GM10847 (cell line): Measurements from ENCODE around the gene RPL18.

Experiments
- POLR2A ChIP-seq: IDR thresholded peaks from 2 replicates; pipeline ENCODE4 v1.6.1; 2011; ENCODE audit not compliant: insufficient read length; ENCODE audit errors: extremely low read depth

The RPL18 gene

DNA sequence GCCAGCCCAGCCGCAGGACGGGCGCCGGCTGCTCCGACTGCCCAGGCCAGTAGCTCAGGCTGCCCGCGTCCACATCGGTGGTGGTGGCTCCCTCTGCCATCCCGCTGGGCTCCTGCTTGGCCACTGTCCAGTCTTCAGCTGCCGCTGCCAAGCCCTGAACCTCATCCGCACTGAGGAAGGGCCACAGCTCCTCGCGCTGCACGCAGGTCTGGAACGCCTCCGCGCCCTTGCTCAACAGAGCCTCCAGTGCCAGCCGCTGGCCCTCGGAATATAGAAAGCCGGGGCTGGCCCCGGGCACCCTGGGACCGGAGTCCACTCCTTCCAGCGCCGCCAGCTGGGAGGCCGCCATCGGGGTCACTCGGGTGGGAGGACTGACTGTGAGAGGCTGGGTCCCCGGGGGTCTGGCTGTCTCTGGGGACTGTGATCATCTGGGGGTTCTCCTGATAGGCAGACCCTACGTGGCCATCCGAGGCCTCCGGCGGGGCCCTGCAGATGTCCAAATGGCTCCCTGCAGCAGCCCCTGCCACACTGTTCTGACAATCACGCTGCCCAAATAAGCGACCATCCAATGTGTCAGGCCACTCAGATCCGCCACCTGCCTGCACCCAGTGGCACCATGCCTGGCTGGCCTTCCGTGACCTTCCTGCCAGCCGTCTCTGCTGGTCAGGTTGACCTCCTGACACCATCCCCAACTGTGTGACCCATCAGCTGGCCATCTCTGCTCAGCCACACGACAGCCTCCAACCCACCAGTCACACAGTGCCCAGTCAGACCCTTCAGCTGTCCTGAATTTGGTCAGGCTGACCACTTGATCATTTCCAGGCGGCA, 5.7 kb downstream of the RPL18 start:
- no peak for TF ChIP-seq POLR2A

GRCh38 chr19:48611872-48612271, 7.1 kb downstream of the RPL18 start:
- TF ChIP-seq POLR2A: no peak

DNA sequence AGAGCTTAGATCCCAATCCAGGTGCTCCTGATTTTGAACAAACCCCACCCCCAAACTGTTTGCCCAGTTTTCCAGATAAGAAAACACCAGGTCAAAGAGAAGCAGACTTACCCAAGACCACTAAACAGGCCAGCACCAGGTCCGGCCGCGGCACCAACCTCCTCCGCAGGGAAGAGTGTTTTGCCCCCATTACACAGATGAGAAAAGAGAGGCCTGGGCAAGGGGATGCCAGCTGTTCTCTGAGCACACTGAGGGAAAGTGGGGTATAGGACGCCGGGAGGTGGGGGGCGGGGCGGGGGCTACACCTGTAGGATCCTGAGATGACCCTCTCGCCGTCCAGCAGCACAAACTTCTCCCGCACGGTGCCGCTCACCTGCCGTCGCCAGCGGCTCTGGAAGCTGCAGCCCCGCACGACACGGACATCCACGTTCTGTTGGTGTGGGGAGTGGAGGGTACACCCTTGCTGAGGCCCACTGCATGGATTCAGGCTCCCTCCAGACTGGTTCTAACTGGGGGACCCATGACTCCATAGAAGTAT, 9.3 kb downstream of the RPL18 start:
- no peak for TF ChIP-seq POLR2A

- no peak for TF ChIP-seq POLR2A
Measured at GRCh38 chr19:48608798-48609263, 10.1 kb downstream of the RPL18 start.

GRCh38 chr19:48607359-48607755, 11.6 kb downstream of the RPL18 start:
- TF ChIP-seq POLR2A: no peak

- TF ChIP-seq POLR2A: no peak
Measured at GRCh38 chr19:48606463-48607358, 12.3 kb downstream of the RPL18 start, which contains the start of gene SPACA4. Gene SPACA4 (plus strand): TSS chr19:48606742. CDS start chr19:48606979, 237 bp downstream.

GRCh38 chr19:48603850-48604249, 15.1 kb downstream of the RPL18 start:
- TF ChIP-seq POLR2A: no peak

DNA sequence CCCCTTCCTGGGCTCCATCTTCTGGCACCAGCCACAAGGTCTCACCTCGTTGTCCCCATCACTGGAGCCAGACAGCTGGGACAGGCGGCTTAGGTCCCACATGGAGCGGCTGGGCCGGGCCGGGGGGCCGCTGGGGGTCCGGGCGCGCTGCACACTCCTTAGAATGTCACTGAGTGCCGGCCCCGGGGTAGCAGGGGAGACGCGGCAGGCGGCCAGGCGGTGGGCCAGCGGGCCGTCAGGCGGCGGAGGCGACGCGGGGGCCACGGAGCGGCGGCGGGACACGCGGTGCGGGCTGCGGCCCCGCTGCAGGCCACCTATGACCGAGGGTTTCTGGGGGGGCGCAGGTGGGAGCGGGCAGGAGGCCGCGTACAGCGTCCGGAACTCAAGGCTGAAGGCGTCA, 15.5 kb downstream of the RPL18 start:
- TF ChIP-seq POLR2A: no peak

DNA sequence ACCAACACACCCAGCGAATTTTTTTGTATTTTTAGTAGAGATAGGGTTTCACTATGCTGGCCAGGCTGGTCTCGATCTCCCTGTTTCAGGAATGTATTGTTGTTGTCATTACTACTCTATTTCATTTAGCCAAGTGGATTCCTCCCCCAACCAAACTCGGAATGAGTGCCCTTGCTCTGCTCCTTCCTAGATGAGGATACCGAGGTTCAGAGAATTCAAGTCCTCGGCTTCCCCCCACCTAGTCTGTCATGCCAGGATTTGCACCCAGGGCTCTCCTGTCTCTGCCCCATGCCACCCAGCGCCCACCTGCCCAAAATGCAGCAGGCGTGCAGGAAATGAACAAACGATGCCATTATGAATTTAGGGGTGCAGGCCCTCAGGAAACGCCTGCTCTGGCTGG, 16.0 kb downstream of the RPL18 start:
- TF ChIP-seq POLR2A: no peak

DNA sequence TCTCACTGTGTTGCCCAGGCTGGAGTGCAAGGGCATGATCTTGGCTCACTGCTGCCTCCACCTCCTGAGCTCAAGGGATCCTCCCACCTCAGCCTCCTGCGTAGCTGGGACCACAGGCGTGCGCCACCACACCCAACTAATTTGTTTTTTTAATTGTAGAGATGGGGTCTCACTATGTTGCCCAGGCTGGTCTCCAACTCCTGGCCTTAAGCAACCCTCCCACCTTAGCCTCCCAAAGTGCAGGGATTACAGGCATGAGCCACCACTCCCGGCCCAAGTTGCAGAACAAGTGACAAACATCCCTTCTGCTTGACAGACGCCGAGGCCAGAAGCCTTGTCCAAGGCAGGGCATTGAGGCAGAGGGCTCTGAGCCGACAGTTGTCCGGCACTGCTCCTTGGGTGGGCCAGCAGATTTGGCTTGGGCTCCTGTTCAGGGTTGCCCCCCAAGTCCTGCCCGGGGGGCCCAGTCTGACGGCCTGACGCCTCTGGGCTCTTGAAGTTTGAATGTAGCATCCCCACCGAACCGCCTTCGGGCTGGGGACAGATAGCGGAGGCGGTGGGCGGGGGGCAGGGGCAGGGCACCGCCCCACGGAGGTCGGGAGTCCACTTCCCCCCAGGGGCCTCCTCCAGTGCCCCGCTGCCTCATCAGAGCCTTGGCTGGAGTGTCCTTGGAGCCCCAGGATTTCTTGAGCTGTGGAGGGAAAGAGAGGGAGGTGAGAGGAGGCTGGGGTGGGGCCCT, 18.1 kb downstream of the RPL18 start:
- no peak for TF ChIP-seq POLR2A

- TF ChIP-seq POLR2A: no peak
Measured at GRCh38 chr19:48598996-48599700, 19.8 kb downstream of the RPL18 start.

DNA sequence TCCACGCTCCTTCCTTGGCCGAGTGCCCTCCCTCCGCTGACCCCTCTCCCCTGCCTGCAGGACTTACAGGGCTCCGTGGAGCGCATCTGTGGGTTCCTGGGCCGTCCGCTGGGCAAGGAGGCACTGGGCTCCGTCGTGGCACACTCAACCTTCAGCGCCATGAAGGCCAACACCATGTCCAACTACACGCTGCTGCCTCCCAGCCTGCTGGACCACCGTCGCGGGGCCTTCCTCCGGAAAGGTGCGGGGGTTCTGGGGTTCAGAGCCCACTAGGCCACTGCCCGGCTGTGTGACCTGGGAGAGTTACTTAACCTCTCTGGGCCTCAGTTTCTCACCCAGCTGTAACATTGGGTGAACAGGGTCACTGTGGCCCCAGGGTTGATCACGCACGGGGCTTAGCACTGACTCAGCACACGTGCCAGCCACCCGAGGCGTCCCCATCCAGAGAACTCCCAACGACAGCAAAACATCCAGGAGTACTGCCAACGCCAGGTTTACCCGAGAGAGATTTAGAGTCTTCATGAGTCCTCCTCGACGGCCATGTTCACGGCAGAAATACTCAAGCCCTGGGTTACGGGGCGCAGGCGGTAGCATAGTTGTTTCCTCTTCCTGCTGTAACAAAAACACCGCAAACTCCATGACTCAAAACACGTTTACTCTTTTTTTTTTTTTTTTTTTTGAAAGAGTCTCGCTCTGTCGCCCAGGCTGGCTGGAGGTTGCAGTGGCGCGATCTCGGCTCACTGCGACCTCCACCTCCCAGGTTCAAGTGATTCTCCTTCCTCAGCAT, 22.1 kb downstream of the RPL18 start:
- no peak for TF ChIP-seq POLR2A

DNA sequence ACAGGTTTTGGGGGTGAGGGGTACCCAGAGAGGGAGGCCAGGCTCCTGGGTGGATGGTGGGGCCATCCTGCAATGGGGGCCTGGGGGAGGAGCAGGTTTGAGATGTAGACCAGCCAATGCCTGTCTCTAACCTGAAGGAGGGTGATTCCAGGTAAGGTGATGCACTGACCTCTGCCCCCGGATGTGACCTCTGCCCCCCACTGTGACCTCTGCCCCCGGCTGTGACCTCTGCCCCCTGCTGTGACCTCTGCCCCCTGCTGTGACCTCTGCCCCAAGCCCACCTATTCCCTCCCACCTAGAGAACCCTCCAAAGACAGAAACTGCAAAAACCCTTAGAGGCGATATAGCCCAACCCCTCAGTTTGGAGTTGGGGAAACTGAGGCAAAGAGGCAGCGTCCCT, 22.7 kb downstream of the RPL18 start:
- TF ChIP-seq POLR2A: no peak

DNA sequence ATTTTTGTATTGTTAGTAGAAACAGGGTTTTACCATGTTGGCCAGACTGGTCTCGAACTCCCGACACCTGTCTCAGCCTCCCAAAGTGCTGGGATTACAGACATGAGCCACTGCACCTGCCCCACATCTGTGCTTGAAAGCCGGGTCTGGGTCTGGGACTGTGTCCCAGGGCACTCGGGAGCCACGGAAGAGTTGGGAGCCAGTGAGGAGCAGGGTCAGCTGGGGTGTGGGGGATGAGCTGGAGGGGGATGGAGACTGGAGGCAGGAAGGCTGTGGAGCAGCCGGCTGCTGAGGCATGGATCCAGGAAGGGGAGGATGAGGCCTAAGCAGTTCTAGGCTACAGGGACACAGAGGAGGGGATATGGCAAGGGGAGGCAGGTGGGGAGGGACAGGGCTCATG, 23.1 kb downstream of the RPL18 start:
- TF ChIP-seq POLR2A: no peak
